Colonic mucosa (tissue), 4 donors: ENCODE results near the gene RFTN1. TPM values are rescaled to one million over a fixed set of nuclear protein-coding genes. Genes with fewer than 3 reads are reported as not detected.
A peak's percentile ranks its signal among the peaks of the same experiment; 100 is the strongest.

Source experiments
- DNase-seq: peaks from one replicate; pipeline ENCODE4 v3.0.0-alpha.2; 2020
- H3K27ac ChIP-seq: fragments of 200-600 bp; one replicate; pipeline ENCODE4 v1.8.0; 2021
- H3K27me3 ChIP-seq: fragments of 200-600 bp; one replicate; pipeline ENCODE4 v1.8.0; 2021
- H3K36me3 ChIP-seq: fragments of 200-600 bp; one replicate; pipeline ENCODE4 v1.8.0; 2021
- H3K4me1 ChIP-seq: fragments of 200-600 bp; one replicate; pipeline ENCODE4 v1.8.0; 2021; ENCODE audit warnings: mild to moderate bottlenecking
- H3K4me3 ChIP-seq: fragments of 200-600 bp; one replicate; pipeline ENCODE4 v1.8.0; 2021
- H3K9ac ChIP-seq, 2 donors: one replicate each; pipeline ENCODE4 v1.7.0; 2013; ENCODE audit warnings: control low read depth in 2 of 2, low read depth in 2 of 2, low read length in 2 of 2
- H3K9me3 ChIP-seq: fragments of 200-600 bp; one replicate; pipeline ENCODE4 v1.8.0; 2021
- CTCF ChIP-seq: fragments of 200-600 bp; IDR thresholded peaks from one replicate; pipeline ENCODE4 v1.8.0; 2022; ENCODE audit warnings: antibody characterized with exemption, mild to moderate bottlenecking
- intact Hi-C: fragments of 100-400 bp; cut with DNase I; formaldehyde crosslinking; loops from one replicate; pipeline ENCODE4 v1.14.1; 2022
- total RNA-seq, 2 donors: library from RNA; stranded (reverse); fragmentation: NEBNext Ultra II Directional in 1 of 2; extraction: Animal tissue kit (Norgen Biotek cat#: 25700) in 1 of 2; gene quantifications; one replicate each; pipeline ENCODE4 v1.2.1, GENCODE V29; 2021
- donor health status: healthy.
- donor health status: DM: no; HTN: no; CAD: no.
- donor health status: DM: no; HTN: no; CAD: no.

Gene RFTN1
- total RNA-seq, 2 donors from 2014 or later, result 4.0 to 10.2 TPM

GRCh38 chr3:16430717-16431630 is 82.5 kb downstream of the RFTN1 start:
- H3K9ac ChIP-seq, result no peak overlapping the region
- DNase-seq, result no peak

GRCh38 chr3:16429086-16429485 is 84.4 kb downstream of the RFTN1 start:
- intact Hi-C loops, result no loop called here
- no peak overlapping the region for H3K9ac ChIP-seq

More at GRCh38 chr3:16430717-16431630, 82.5 kb downstream of the RFTN1 start:
- H3K4me1 ChIP-seq, result no peaks in the 10 kb centered on the region
- no peaks in the 10 kb centered on the region for H3K36me3 ChIP-seq
- no peak overlapping the region for H3K4me3 ChIP-seq
- intact Hi-C loops, result no loop called here
- H3K27me3 ChIP-seq, result no peaks in the 10 kb centered on the region
- H3K27ac ChIP-seq, result no peak overlapping the region
- H3K9me3 ChIP-seq, result no peaks in the 10 kb centered on the region
- no peak for TF ChIP-seq CTCF

GRCh38 chr3:16428612-16429011 is 84.9 kb downstream of the RFTN1 start:
- H3K36me3 ChIP-seq, result no peaks in the 10 kb centered on the region
- no peak for DNase-seq
- no peak overlapping the region for H3K4me3 ChIP-seq
- no peak overlapping the region for H3K9ac ChIP-seq
- H3K27ac ChIP-seq, result no peak overlapping the region
- intact Hi-C loops, result no loop called here
- H3K4me1 ChIP-seq, result no peaks in the 10 kb centered on the region
- TF ChIP-seq CTCF, result no peak
- H3K9me3 ChIP-seq, result no peaks in the 10 kb centered on the region
- no peaks in the 10 kb centered on the region for H3K27me3 ChIP-seq

More at GRCh38 chr3:16429086-16429485, 84.4 kb downstream of the RFTN1 start:
- Histone ChIP-seq H3K4me1 (no peaks in the 10 kb centered on the region), H3K9me3 (no peaks in the 10 kb centered on the region), H3K27me3 (no peaks in the 10 kb centered on the region), H3K27ac (no peak overlapping the region), H3K36me3 (no peaks in the 10 kb centered on the region), H3K4me3 (no peak overlapping the region)
- TF ChIP-seq CTCF, result no peak
- DNase-seq, result no peak

- no peaks in the 10 kb centered on the region for H3K4me1 ChIP-seq
- no peak overlapping the region for H3K4me3 ChIP-seq
- peak overlapping the region; percentile 35 for H3K27ac ChIP-seq
- H3K27me3 ChIP-seq, result no peaks in the 10 kb centered on the region
- intact Hi-C loops, result no loop called here
- no peak for TF ChIP-seq CTCF
- no peak for DNase-seq
- no peaks in the 10 kb centered on the region for H3K9me3 ChIP-seq
- no peaks in the 10 kb centered on the region for H3K36me3 ChIP-seq
- H3K9ac ChIP-seq, result no peak overlapping the region
These were observed 86.2 kb downstream of the RFTN1 start for GRCh38 chr3:16427103-16427965.

GRCh38 chr3:16426665-16427064 is 86.8 kb downstream of the RFTN1 start:
- Histone ChIP-seq H3K27ac (no peak overlapping the region), H3K4me3 (no peak overlapping the region), H3K9ac (no peak overlapping the region), H3K27me3 (no peaks in the 10 kb centered on the region), H3K9me3 (no peaks in the 10 kb centered on the region), H3K36me3 (no peaks in the 10 kb centered on the region), H3K4me1 (no peaks in the 10 kb centered on the region)
- intact Hi-C loops, result no loop called here
- TF ChIP-seq CTCF, result no peak
- no peak for DNase-seq
